HG03159 (cell line): ENCODE results near the gene CTIF.
A peak's percentile ranks its signal among the peaks of the same experiment; 100 is the strongest.
"Not testable (repeated sequence)": the region's sequence is repeated elsewhere in the genome, so short reads cannot be mapped to it uniquely, and the experiment has no call there.

Source experiments
- ATAC-seq: cut with Tn5 transposase; IDR thresholded peaks from one replicate; pipeline ENCODE4 v1.9.1; 2021; ENCODE audit warnings: mild to moderate bottlenecking, moderate library complexity; ENCODE audit not compliant: unreplicated experiment

The CTIF gene

DNA sequence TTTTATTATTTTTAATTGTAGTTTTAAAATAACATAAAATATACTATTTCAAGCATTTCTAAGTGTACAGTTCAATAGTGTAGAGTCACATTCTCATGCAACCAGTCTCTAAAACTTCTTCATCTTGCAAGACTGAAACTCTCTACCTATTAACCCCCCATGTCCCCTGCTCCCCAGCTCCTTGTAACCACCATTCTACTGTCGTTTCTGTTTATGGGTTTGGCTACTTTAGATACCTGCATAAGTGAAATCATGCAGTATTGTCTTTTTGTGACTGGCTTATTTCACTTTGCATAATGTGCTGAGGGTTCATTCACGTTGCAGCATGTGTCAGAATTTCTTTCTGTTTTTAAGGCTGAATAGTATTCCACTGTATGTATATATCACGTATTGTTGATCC lies 272.6 kb downstream of the CTIF start:
- ATAC-seq: no peak

DNA sequence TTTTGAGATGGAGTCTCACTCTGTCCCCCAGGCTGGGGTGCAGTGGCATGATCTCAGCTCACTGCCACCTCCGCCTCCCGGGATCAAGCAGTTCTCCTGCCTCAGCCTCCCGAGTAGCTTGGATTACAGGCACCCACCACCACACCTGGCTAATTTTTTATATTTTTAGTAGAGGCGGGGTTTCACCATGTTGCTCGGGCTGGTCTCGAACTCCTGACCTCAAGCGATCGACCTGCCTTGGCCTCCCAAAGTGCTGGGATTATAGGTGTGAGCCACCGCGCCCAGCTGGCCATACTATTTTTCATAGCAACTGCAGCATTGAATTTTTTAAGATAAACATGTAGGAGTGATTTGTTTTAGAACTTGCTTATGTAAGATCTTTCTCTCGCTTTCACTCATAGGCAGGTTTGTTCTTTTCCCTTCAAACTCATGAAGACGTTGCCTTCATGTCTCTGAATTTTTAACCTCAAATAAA lies 273.2 kb downstream of the CTIF start:
- not testable (repeated sequence) for ATAC-seq

DNA sequence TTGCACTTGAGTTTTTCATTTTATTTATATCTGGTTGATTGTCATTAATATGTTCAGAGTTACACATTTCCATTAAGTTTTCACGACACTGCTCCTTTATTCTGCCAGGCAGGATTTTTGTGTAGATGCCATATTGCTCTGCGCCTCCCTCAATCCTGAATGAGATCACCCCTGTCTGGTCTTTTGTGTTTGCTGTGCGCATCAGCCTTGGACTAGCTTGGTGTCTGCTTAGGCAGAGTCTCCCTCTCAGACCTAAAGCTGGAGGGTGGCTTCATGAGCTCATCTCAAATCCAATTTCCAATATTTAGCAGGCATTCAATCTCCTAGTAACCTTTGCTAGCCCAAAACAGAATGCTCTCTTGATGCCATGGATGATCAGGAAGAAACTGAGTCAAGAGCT lies 274.5 kb downstream of the CTIF start:
- ATAC-seq: no peak

DNA sequence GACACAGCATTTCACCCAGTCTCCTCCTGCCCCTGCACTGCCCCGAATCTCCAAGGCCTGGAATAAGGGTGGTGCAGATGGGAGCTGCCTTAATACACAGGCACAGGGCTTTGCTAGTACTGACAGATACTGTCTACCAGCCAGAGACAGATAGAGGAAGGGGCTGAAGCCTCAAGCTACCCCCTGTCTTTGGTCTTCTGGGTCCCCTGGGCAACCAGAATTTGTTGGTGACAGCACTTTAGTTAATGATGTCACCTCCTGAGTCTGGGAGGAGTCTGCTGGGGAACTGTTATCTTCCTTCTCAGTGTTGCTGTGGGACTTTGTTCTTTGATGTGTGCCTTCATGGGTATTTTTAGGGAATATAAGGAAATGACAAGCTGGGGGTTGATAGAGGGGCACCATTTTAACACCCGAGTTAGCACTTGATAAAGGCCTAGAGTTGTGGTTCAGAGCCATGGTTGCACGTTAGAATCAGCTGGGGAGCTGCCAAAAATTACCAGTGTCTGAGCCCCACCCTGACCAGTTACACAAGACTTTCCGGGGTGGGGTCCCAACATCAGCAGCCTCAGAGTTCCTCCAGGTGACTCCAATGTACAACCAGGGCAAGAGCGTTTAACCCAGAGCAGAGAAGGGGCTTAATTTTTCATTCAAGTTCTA lies 275.1 kb downstream of the CTIF start:
- ATAC-seq: no peak

DNA sequence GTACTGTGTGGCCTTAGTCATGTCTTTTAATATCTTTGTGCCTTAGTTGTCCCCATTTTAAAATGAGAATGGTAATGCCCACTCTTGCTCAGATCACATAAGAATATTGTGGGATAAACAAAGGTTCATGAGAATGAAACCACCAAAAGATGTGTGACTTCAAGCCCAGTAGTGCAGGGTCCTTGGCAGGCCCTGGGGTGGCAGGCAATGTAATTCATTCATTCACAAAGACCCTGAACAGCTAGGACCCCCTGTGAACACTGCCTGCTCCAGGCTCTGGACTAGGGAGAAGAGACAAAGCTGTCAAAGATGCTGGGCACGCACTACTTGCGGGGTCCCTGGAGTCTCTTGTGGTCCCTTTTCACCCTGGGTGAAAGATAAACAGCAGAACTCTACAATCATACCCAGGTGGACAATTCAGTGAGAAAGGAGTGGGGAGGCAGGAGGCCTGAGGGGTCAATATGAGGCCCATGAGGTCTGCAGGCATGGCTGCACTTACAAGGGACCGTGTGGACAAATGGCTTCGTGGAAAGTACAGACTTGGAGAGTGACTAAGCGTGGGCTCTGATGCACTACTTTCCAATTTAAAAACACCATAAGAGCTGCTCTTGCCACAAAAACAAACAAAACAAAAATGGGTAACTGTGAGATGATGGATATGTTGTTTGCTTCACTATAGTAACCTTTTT lies 275.8 kb downstream of the CTIF start:
- ATAC-seq: no peak

DNA sequence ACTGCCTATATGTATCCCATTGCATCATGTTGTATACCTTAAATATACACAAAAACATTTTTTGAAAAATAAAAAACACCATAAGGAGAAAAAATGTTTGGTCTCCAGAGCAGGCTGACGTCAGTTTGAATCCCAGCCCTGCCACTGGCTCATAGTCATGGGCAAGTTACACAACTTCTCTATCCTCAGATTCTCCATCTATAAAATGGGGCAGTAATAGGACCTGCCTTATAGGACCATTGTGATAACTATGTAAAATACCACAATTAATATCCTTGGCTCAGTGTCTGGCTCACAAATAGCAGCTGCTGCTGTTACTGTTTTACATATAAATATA lies 276.3 kb downstream of the CTIF start:
- ATAC-seq: no peak

DNA sequence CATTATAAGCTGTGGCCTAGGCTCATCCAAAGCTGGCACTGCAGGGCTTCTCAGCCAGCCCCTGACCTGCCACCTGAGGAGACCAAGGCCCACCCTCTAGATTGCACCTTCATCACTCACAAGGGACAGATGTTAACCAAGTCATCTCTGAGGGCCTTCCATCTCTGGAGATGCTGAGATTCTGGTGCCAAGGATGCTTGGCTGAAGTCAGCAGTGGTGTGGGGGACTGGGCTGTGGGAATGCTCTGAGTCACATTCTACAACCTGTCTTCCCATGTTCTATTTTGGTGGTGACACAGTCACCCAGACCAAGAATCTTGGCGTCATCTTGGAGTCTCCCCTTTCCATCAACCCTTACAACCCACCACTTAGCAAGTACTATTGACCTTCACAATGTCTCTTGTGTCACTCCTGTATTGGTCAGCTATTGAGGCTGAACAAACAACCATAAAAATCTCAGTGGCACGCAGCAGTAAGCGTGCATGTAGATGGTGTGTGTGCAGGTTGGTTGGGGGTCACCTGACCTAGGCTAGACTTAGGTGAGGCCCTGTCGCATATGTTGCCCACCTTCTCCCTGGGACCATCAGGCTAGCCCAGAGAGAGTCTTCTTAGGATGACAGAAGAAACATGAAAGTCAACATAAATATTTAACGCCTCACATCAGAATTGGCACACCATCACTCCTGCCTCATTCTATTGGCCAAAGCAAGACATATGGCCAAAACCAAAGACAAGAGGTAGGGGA lies 276.9 kb downstream of the CTIF start:
- ATAC-seq: no peak

DNA sequence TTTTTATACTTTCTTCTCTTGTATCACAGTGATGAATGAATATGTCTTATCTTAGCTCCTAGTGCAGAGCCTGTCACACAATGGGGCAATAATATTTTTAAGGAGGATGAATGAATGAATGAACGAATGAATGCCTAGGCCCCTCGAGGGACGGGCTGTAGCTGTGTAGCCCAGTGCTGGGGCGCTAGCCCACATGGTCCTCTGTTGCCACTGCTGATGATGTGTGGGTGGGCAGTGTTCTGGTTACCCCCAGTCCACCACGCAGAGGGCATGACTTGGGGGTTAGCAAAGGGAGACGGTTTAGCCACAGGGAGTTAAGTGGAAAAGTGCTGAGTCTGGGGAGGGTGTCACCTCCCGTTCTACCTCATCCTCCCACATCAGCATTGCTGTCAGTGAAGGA lies 277.7 kb downstream of the CTIF start:
- ATAC-seq: no peak

DNA sequence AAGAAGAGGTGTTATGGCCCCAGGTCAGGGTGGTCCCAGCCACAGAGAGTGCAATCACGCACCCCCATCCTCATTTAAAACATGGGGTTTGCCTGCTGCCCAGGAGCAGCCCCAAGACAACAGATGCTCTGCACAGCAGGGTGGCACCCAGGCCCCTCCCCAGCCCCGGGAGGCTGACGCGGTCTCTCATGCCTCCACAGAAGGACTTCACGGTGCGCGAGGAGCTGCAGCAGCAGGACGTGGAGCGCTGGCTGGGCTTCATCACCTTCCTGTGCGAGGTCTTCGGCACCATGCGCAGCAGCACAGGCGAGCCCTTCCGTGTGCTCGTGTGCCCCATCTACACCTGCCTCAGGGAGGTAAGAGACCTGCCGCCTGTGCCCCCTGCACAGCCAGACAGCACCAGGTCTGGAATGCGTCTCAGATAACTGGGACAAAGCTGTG lies 278.2 kb downstream of the CTIF start:
- ATAC-seq: no peak

DNA sequence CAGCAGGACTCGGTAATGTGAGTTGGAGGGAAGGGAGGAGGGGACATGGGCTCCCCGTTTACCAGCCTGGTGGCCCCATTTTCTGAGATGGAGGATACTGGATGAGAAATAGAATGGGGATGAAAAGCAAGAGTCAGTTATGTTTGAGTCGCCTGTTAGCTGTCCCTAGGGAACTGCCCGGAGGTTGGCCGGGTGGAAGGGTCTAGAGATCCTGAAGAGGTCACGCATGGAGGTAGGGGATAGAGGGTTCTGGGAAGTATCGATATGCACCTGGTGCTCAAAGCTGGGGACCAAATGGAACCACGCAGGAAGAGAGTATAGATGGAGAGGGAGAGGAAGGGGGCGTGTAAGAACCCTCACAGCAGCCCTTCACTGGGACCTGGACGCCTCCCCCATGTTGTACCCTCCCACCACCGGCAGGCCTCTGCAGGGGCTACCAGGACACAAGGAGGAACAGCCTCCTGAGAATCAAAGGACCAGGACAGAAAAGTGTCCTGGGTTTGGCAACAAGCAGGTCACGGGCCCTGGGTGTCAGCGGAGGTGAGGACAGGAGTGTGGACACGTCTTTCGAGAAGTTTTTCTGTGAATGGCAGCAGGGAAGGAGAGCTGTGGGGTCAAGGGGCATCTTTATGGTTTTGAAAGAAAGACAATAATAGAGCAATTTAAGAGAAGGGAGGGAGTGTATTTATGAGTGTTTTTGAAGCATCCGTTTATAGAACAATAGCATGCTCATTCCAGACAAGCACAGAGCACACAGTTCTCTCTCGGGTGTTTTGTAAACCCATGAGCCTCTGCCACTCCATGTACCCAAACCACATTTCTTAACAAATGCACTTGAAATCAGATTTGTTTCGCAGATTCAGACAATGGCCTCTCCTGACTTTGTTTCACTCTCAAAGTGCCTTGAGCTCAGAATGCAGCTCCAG lies 279.8 kb downstream of the CTIF start:
- ATAC-seq: no peak

DNA sequence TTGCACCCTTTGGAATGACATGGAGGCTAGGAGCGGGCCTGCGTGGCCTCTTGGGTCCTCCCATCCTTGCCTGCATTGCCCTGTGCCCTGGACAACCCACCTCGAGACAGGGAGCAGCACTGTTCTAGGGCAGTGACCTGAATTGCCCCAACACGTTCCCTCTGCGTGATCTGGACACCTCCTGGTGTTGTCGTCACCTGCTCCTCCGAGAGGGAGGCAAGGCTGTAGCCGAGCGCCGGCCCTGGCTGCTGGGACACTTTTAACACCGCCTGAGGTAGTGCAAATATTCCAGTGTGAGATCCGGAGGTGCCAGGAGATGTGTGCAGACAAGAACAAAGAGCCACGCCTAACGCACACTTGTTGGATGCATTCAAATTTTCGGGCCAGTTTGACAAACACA lies 280.4 kb downstream of the CTIF start:
- ATAC-seq: no peak

DNA sequence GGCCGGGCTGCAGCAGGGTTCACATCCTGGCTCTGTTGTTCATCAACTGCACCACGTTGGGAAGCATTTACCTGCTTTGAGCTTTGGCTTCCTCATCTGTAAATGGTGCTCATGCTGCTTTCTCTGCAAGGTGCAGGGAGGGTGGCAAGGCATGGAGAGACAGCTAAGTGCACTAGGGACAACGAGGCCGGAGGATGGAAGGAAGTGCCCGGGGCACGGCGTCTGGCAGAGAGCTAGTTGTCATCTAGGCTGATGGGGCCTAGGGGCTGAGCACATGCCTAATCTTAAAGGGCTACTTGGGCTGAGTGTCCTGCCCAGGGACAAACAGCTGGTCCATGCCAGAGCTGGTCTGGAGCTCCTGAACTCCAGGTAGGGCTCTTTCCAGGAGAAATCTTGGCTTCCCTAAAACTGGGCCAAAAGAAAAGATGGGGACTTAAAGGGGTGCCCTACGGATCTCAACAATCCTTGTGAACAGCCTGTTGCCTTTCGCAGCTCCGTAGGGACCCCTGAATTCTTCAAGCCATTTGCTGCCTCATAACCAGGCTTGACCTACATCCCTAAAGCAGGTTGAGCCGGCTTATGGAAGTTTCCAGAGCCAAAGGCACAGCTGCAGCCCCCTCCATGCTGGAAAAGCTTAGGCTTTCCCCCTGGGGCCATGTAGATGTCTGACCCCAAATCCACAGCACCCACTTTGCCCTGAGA lies 281.1 kb downstream of the CTIF start:
- no peak for ATAC-seq

DNA sequence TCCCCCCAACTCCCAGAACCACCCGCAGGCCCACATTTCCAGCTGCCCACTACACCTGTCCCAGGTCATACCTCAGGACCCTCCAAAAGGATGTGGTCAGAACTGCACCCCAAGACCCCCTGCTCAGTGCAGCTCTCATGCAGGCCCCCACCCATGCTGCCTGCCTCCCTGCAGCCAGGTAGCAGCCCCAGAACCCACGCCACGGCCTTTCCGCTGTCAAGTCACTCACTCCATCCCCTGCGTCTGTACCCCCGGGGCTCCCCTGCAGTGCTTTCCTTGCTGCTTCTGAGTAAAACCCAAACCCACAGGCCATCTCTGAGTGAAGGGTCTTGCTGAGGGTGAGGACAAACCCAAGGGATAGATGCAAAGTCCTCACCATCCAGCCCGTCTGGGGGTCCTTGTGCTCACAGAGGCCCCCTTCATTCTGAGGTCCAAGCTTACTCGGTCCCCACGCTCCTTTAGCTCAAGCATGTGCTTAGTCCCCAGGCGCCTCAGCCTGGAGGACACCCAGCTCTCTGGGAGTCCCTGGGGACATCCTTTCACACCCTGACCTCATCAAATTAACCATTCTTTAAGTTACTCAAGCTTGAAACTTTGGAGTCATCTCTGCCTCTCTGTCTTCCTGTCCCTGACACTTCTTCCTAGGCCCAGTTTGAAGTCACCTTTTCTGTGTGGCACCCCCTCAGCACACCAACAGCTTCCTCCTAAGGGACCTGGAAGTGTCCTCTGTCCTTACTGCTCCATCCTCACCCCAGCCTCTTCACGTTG lies 281.8 kb downstream of the CTIF start:
- ATAC-seq: peak; percentile 90

DNA sequence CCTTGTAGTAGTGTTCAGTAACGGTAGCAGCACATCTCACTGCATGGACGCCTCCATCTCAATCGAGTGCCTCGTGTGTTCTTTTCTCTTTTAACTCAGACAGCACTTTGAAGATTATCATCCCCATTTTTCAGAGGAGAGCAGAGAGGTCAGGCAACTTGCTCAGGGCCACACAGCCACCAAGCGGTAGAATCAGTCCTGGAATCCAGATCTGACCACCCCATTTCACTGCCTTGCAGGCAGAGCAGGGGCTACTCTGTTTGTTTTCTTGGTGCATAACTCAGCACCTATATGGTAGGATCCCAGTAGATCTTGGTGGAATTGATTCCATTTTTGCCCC lies 282.4 kb downstream of the CTIF start:
- peak; percentile 2 for ATAC-seq

DNA sequence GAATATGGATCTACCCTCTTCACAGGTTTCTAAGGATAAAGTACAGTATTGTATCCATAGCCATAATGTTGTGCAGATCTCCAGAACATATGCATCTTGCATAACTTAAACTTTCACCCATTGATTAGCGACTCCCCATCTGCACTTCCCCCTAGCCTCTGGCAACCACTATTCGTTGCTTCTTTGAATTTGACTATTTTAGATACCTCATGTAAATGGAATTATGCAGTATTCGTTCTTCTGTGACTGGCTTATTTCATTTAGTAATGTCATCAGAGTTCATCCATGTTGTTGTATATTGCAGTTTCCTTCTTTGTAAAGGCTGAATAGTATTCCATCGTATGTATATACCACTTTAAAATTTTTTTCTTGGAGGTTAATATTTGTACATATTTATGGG lies 283.0 kb downstream of the CTIF start:
- no peak for ATAC-seq

DNA sequence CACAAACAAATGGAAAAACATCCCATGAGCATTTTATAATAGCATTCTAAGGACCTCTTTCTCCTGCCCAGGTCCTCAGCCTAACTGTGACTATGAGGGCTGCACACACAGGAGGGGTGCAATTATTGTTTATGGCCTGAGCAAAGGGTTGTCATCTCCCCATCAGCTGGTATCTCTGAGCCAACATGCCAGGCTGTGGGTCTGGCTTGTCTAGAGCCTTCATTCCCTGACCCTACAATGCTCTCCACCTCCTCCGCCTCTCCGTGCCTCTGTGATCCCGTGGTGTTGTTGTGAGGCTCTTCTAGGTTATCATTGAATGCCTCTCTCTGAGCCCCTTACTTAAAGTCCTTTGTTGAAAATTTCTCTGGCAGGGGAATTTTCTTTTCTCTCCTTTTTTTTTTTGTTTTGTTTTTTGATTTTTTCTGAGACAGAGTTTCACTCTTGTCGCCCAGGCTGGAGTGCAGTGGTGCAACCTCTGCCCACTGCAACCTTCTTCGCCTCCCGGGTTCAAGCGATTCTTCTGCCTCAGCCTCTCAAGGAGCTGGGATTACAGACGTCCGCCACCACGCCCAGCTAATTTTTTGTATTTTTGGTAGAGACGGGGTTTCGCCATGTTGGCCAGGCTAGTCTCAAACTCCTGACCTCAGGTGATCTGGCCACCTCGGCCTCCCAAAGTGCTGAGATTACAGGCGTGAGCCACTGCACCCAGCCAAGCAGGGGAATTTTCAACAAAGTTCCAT lies 285.6 kb downstream of the CTIF start:
- ATAC-seq: no peak

DNA sequence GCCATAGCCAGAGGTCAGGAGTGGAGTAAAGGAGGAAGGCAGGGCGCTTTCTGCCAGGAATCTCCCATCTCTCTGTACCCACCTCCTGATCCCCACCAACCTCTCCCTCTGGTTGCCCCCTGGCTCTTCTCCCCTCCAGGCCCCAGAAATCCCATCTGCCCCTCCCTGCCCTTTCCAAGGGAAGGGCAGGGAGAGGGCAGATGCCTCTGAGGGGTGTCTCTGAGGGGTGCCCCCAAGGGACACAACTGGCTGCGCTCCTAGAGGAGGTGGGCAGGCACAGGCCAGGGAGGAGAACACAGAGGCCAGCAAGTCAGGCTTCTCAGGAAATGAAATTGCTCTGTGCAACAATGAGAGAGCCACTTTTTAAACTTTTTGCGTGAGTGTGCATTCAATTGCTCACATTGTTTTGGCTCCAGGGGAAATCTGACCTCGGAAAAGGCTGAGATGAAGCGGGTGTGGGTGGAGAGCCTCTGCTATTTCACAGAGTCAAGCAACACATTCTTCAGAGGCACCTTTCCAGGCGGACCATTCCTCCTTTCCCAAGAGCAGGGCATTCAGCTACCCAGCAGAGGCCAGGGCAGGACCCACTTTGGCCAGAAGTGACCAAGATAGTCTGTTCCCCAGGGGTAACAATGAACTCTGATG lies 286.4 kb downstream of the CTIF start:
- ATAC-seq: no peak

DNA sequence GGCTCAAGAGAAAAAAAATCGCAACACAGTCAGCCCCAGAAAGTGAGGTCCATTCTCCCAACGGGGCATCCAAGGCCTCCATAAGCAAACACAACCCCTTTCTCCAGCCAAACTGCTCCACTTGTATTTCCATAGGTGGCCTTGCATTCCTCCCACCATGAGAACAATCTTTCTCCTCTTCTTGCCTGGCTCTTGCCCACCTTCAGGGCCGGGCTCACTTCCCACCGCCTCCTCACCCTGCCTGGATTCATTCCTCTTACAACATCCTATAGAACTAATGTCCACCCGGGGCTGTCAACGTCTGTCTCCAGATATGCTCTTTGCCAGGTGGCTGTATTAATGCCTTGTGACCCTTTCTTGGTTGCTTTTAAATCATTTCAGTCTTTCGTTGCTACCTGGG lies 287.4 kb downstream of the CTIF start:
- no peak for ATAC-seq

DNA sequence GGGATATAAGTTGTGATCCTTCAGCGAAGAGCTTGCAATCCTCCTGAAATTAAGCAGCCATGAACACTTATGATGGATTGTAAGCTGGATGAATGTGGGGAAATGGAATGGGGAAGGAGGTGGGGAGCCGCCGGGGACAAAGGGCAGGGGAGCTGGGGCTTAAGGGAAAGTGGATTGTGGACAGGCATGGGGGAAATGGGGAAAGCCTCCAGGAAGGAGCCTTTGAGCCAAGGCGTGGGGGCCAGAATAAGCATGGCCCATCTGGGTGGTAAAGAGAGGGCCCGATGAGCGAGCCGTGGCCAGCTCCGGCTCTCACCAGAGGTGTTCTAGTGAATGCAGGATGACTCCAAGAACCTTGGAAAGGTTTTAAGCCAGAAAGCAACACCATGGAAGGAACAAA lies 288.0 kb downstream of the CTIF start:
- ATAC-seq: no peak
